Neural cell (in vitro differentiated cells): ENCODE data around the gene NDUFAF4. TPM values are rescaled to one million over a fixed set of nuclear protein-coding genes. Genes with fewer than 3 reads are reported as not detected.

Source experiments
- H2AFZ ChIP-seq: fragments of 200-600, 300-800 bp; sonication (generic), shearing (Covaris generic); 2 replicates; pipeline ENCODE4 v1.6.0; 2014; ENCODE audit warnings: low read depth, mild to moderate bottlenecking, antibody characterized with exemption, low read length, moderate library complexity
- H3F3A ChIP-seq: fragments of 200-600 bp; shearing (Covaris generic); 2 replicates; pipeline ENCODE4 v1.6.1; 2016; ENCODE audit warnings: mild to moderate bottlenecking, moderate library complexity, mixed read lengths, antibody characterized with exemption, low read length; ENCODE audit not compliant: insufficient read depth, poor library complexity, severe bottlenecking
- H3K27ac ChIP-seq: fragments of 200-600, 300-800 bp; sonication (generic), shearing (Covaris generic); 2 replicates; pipeline ENCODE4 v1.5.1; 2014; ENCODE audit warnings: mild to moderate bottlenecking, low read length, moderate library complexity
- H3K27me3 ChIP-seq: fragments of 300-800, 200-600 bp; sonication (generic), shearing (Covaris generic); 2 replicates; pipeline ENCODE4 v1.6.0; 2014; ENCODE audit warnings: mild to moderate bottlenecking, low read depth, low read length, moderate library complexity; ENCODE audit not compliant: insufficient read depth
- H3K36me3 ChIP-seq: fragments of 300-800, 200-600 bp; sonication (generic), shearing (Covaris generic); 2 replicates; pipeline ENCODE4 v1.5.1; 2014; ENCODE audit warnings: mild to moderate bottlenecking, antibody characterized with exemption, low read length, moderate library complexity; ENCODE audit not compliant: insufficient read depth
- H3K4me2 ChIP-seq: fragments of 300-800, 200-600 bp; sonication (generic), shearing (Covaris generic); 2 replicates; pipeline ENCODE4 v1.6.0; 2014; ENCODE audit warnings: mild to moderate bottlenecking, low read length
- H3K4me3 ChIP-seq: fragments of 300-800, 200-600 bp; sonication (generic), shearing (Covaris generic); 2 replicates; pipeline ENCODE4 v1.5.1; 2014; ENCODE audit warnings: mild to moderate bottlenecking, low read length, moderate library complexity
- H3K79me2 ChIP-seq: fragments of 200-600 bp; shearing (Covaris generic); replicated peaks from 2 replicates; pipeline ENCODE4 v1.6.0; 2014; ENCODE audit warnings: mild to moderate bottlenecking, low read length, moderate library complexity; ENCODE audit not compliant: insufficient read depth
- H3K9ac ChIP-seq: fragments of 300-800, 200-600 bp; sonication (generic), shearing (Covaris generic); 2 replicates; pipeline ENCODE4 v1.6.1; 2016; ENCODE audit warnings: mild to moderate bottlenecking, low read length, mixed read lengths
- H3K9me2 ChIP-seq: fragments of 200-600 bp; shearing (Covaris generic); 2 replicates; pipeline ENCODE4 v1.6.1; 2016; ENCODE audit warnings: mild to moderate bottlenecking, low read length, mixed read lengths; ENCODE audit not compliant: insufficient read depth
- H3K9me3 ChIP-seq: fragments of 200-600, 300-800 bp; sonication (generic), shearing (Covaris generic); 2 replicates; pipeline ENCODE4 v1.6.1; 2016; ENCODE audit warnings: mild to moderate bottlenecking, mixed run types, low read length, moderate library complexity, mixed read lengths
- H4K20me1 ChIP-seq: fragments of 200-600 bp; shearing (Covaris generic); 2 replicates; pipeline ENCODE4 v1.6.1; 2016; ENCODE audit warnings: mild to moderate bottlenecking, mixed run types; ENCODE audit not compliant: insufficient read depth
- EP300 ChIP-seq: fragments of 450-650 bp; conservative IDR thresholded peaks from 2 replicates; pipeline ENCODE4 v1.6.1; 2014; ENCODE audit warnings: antibody characterized with exemption, mild to moderate bottlenecking, moderate library complexity; ENCODE audit not compliant: poor library complexity, severe bottlenecking
- EZH2 ChIP-seq: fragments of 200-600, 300-800 bp; shearing (Covaris generic), sonication (generic); IDR thresholded peaks from 2 replicates; pipeline ENCODE4 v1.6.1; 2014; ENCODE audit warnings: antibody characterized with exemption, low read length, borderline replicate concordance, mild to moderate bottlenecking; ENCODE audit not compliant: insufficient read depth, poor library complexity, severe bottlenecking
- MXI1 ChIP-seq: fragments of 450-650 bp; conservative IDR thresholded peaks from 2 replicates; pipeline ENCODE4 v1.6.1; 2014; ENCODE audit warnings: antibody characterized with exemption, mild to moderate bottlenecking; ENCODE audit not compliant: poor library complexity, severe bottlenecking
- POLR2AphosphoS5 ChIP-seq: IDR thresholded peaks from 2 replicates; pipeline ENCODE4 v1.6.1; 2012
- RAD21 ChIP-seq: fragments of 450-650 bp; conservative IDR thresholded peaks from 2 replicates; pipeline ENCODE4 v1.6.1; 2014; ENCODE audit warnings: antibody characterized with exemption, mild to moderate bottlenecking, moderate library complexity
- REST ChIP-seq: IDR thresholded peaks from 2 replicates; pipeline ENCODE4 v1.6.1; 2012; ENCODE audit warnings: borderline replicate concordance
- TAF1 ChIP-seq: IDR thresholded peaks from 2 replicates; pipeline ENCODE4 v1.6.1; 2012; ENCODE audit warnings: low read depth
- polyA plus RNA-seq: library from polyadenylated mRNA; depleted of rRNA; stranded (reverse); fragments of >200 nt; gene quantifications from 2 replicates; pipeline ENCODE4 v1.2.3, GENCODE V29; 2014

The NDUFAF4 gene
- polyA plus RNA-seq, 1 donor from 2014 or later = 55.9 TPM

- Histone ChIP-seq H3F3A (no peaks in the 10 kb centered on the region), H3K4me3 (peak overlapping the region; percentile 88), H4K20me1 (no peaks in the 10 kb centered on the region), H3K27ac (no peak overlapping the region), H3K9me3 (no peaks in the 10 kb centered on the region), H3K9me2 (no peaks in the 10 kb centered on the region), H3K27me3 (no peaks in the 10 kb centered on the region), H3K79me2 (peaks cover 4% of the 10 kb centered on the region), H3K9ac (no peak overlapping the region), H2AFZ (no peak overlapping the region), H3K4me2 (no peak overlapping the region), H3K36me3 (no peaks in the 10 kb centered on the region)
- TF ChIP-seq MXI1 (no peak), RAD21 (no peak), EZH2 (no peak), TAF1 (no peak), REST (no peak)
Observed at GRCh38 chr6:96923400-96923799, 25.7 kb upstream of the NDUFAF4 start.

GRCh38 chr6:96917098-96917497 lies 19.4 kb upstream of the NDUFAF4 start:
- Histone ChIP-seq H3F3A (no peaks in the 10 kb centered on the region), H3K36me3 (no peaks in the 10 kb centered on the region), H3K4me3 (no peak overlapping the region), H3K27ac (no peak overlapping the region), H3K9me2 (no peaks in the 10 kb centered on the region), H3K27me3 (no peaks in the 10 kb centered on the region), H2AFZ (no peak overlapping the region), H3K4me2 (no peak overlapping the region), H4K20me1 (no peaks in the 10 kb centered on the region), H3K9me3 (no peaks in the 10 kb centered on the region), H3K79me2 (no peaks in the 10 kb centered on the region), H3K9ac (no peak overlapping the region)
- TF ChIP-seq MXI1 (no peak), RAD21 (no peak), POLR2AphosphoS5 (no peak), TAF1 (no peak)

- Histone ChIP-seq H4K20me1 (no peaks in the 10 kb centered on the region), H3K4me2 (no peak overlapping the region), H3K27me3 (no peaks in the 10 kb centered on the region), H3K27ac (no peak overlapping the region), H3K9me3 (no peaks in the 10 kb centered on the region), H3K4me3 (no peak overlapping the region), H3F3A (no peaks in the 10 kb centered on the region), H3K9ac (no peak overlapping the region), H3K36me3 (no peaks in the 10 kb centered on the region), H3K9me2 (no peaks in the 10 kb centered on the region), H3K79me2 (no peaks in the 10 kb centered on the region), H2AFZ (no peak overlapping the region)
- TF ChIP-seq RAD21 (no peak), EP300 (no peak), POLR2AphosphoS5 (no peak)
Observed at GRCh38 chr6:96913621-96914020, 15.9 kb upstream of the NDUFAF4 start.
